K562 (cell line): ENCODE measurements around the gene IBA57. TPM values are rescaled to one million over a fixed set of nuclear protein-coding genes. Genes with fewer than 3 reads are reported as not detected.

ENCODE experiments used
- ATF1 ChIP-seq, 2 experiments: fragments of 450-650 bp in 1 of 2; IDR thresholded peaks; 2 replicates each; pipeline ENCODE4 v1.6.1; 2016; ENCODE audit warnings: missing compliant biosample characterization in 1 of 2, missing genetic modification characterization in 1 of 2
- CREB5 ChIP-seq: fragments of 250-450 bp; sonication (Bioruptor Pico); IDR thresholded peaks from 2 replicates; pipeline ENCODE4 v1.5.0; 2020; ENCODE audit warnings: mild to moderate bottlenecking
- SMARCE1 ChIP-seq: fragments of 450-650 bp; IDR thresholded peaks from 2 replicates; pipeline ENCODE4 v1.7.1; 2016; ENCODE audit warnings: mild to moderate bottlenecking
- ZBTB26 ChIP-seq: fragments of 450-650 bp; formaldehyde crosslinking; IDR thresholded peaks from 2 replicates; pipeline ENCODE4 v1.4.0; 2022; ENCODE audit warnings: missing genetic modification characterization
- ZNF124 ChIP-seq: sonication (generic); formaldehyde crosslinking; IDR thresholded peaks from 2 replicates; pipeline ENCODE4 v1.8.1; 2022; ENCODE audit warnings: missing genetic modification reagents
- ZNF263 ChIP-seq: sonication (generic); formaldehyde crosslinking; IDR thresholded peaks from 2 replicates; pipeline ENCODE4 v1.8.0; 2022; ENCODE audit warnings: mild to moderate bottlenecking, missing genetic modification reagents, borderline replicate concordance
- polyA plus RNA-seq, 8 experiments: library from polyadenylated mRNA; depleted of rRNA in 4 of 8; stranded (reverse) in 5 of 8; unstranded in 3 of 8; fragments of >200 nt; fragmentation: Nextera tagmentation in 2 of 8; fragmentation: Illumina TruSeq in 1 of 8; extraction: Ambion mirVana in 2 of 8; extraction: Trizol in 1 of 8; gene quantifications; 2 replicates each; pipeline versions ENCODE4 v1.2.1 to v1.2.3, GENCODE V29; 2011 to 2014; ENCODE audit warnings: inconsistent platforms in 1 of 8, missing spikeins in 1 of 8
- total RNA-seq, 7 experiments: library from RNA; depleted of rRNA in 6 of 7; stranded (reverse); fragments of >200 nt in 6 of 7; fragmentation: Illumina TruSeq in 2 of 7; extraction: Trizol in 2 of 7; gene quantifications; 2 replicates each; pipeline versions ENCODE4 v1.2.1 to v1.2.3, GENCODE V29; 2011 to 2021; ENCODE audit warnings: low replicate concordance in 1 of 7
- TF ChIP-seq, protein P1 (sequence below), 2 experiments: fragments of 450-650 bp in 1 of 2; sonication (generic) in 1 of 2; formaldehyde crosslinking in 1 of 2; IDR thresholded peaks; 2 replicates each; pipeline versions ENCODE4 v1.7.1 to v1.9.0; 2016 to 2022; ENCODE audit warnings: inconsistent platforms in 1 of 2, mild to moderate bottlenecking in 1 of 2, missing genetic modification reagents in 1 of 2
- TF ChIP-seq, protein P2 (sequence below): sonication (generic); formaldehyde crosslinking; IDR thresholded peaks from 2 replicates; pipeline ENCODE4 v1.8.0; 2022; ENCODE audit warnings: mild to moderate bottlenecking, missing genetic modification reagents

The IBA57 gene
- total and polyA plus RNA-seq, 9 of the 15 experiments (the other 6 are each of a cell fraction or from before 2014, with no cell fraction given): 0.77 to 15.5 (median 2.7) TPM

DNA sequence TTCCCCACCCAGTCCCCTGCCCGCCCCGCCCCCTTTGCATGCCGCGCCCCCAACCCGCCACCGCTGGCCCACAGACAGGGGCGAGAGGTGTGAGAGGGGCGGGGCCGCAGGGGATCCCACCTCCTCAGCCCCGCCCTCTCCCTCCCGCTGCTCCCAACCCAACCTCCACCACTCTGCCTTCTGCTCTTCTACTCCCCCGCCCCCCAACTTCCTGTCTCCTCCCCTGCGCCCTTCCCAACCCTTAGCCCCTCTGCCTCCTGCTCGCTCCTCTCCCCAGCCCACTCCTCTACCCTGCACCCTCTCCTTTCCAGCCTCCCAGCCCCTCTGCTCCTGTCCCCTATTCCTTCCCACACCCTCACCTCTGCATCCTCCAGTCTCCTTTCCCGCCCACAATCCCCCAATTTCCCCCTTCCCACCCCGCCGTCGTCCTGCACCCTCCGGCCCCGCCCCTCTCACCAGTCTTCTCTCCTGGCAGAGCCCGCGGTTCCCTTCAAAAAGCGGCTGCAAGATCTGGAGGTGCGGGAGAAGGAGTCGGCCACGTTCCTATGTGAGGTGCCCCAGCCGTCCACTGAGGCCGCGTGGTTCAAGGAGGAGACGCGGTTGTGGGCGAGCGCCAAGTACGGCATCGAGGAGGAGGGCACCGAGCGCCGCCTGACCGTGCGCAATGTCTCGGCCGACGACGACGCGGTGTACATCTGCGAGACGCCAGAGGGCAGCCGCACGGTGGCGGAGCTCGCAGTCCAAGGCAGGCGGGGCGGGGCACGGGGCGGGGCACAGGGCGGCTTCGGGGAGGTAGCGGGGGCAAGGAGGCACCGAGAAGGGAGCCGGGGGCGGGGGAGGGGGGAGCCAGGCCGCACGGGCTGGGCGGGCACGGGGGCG, 47.6 kb downstream of the IBA57 start (continued):
- TF ChIP-seq, protein P1, sequence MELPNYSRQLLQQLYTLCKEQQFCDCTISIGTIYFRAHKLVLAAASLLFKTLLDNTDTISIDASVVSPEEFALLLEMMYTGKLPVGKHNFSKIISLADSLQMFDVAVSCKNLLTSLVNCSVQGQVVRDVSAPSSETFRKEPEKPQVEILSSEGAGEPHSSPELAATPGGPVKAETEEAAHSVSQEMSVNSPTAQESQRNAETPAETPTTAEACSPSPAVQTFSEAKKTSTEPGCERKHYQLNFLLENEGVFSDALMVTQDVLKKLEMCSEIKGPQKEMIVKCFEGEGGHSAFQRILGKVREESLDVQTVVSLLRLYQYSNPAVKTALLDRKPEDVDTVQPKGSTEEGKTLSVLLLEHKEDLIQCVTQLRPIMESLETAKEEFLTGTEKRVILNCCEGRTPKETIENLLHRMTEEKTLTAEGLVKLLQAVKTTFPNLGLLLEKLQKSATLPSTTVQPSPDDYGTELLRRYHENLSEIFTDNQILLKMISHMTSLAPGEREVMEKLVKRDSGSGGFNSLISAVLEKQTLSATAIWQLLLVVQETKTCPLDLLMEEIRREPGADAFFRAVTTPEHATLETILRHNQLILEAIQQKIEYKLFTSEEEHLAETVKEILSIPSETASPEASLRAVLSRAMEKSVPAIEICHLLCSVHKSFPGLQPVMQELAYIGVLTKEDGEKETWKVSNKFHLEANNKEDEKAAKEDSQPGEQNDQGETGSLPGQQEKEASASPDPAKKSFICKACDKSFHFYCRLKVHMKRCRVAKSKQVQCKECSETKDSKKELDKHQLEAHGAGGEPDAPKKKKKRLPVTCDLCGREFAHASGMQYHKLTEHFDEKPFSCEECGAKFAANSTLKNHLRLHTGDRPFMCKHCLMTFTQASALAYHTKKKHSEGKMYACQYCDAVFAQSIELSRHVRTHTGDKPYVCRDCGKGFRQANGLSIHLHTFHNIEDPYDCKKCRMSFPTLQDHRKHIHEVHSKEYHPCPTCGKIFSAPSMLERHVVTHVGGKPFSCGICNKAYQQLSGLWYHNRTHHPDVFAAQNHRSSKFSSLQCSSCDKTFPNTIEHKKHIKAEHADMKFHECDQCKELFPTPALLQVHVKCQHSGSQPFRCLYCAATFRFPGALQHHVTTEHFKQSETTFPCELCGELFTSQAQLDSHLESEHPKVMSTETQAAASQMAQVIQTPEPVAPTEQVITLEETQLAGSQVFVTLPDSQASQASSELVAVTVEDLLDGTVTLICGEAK (IDR thresholded peaks at IDR 0.05): peak; percentile 35
- TF ChIP-seq, protein P1 (CRISPR knock-in tag; IDR thresholded peaks at IDR 0.05): no peak
- TF ChIP-seq ZNF124 (CRISPR knock-in tag): no peak
- peak; percentile 46; the same call in 1 of the 2 replicates for TF ChIP-seq SMARCE1
- TF ChIP-seq ZNF263 (CRISPR knock-in tag): peak; percentile 33; the same call in 1 of the 2 replicates
- TF ChIP-seq, protein P2, sequence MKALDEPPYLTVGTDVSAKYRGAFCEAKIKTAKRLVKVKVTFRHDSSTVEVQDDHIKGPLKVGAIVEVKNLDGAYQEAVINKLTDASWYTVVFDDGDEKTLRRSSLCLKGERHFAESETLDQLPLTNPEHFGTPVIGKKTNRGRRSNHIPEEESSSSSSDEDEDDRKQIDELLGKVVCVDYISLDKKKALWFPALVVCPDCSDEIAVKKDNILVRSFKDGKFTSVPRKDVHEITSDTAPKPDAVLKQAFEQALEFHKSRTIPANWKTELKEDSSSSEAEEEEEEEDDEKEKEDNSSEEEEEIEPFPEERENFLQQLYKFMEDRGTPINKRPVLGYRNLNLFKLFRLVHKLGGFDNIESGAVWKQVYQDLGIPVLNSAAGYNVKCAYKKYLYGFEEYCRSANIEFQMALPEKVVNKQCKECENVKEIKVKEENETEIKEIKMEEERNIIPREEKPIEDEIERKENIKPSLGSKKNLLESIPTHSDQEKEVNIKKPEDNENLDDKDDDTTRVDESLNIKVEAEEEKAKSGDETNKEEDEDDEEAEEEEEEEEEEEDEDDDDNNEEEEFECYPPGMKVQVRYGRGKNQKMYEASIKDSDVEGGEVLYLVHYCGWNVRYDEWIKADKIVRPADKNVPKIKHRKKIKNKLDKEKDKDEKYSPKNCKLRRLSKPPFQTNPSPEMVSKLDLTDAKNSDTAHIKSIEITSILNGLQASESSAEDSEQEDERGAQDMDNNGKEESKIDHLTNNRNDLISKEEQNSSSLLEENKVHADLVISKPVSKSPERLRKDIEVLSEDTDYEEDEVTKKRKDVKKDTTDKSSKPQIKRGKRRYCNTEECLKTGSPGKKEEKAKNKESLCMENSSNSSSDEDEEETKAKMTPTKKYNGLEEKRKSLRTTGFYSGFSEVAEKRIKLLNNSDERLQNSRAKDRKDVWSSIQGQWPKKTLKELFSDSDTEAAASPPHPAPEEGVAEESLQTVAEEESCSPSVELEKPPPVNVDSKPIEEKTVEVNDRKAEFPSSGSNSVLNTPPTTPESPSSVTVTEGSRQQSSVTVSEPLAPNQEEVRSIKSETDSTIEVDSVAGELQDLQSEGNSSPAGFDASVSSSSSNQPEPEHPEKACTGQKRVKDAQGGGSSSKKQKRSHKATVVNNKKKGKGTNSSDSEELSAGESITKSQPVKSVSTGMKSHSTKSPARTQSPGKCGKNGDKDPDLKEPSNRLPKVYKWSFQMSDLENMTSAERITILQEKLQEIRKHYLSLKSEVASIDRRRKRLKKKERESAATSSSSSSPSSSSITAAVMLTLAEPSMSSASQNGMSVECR (CRISPR knock-in tag): no peak
- TF ChIP-seq ATF1 (CRISPR knock-in tag; IDR thresholded peaks at IDR 0.05): peak; percentile 75
- TF ChIP-seq ATF1 (tag; IDR thresholded peaks at IDR 0.05): peak; percentile 58
- TF ChIP-seq ZBTB26 (CRISPR knock-in tag): no peak
- TF ChIP-seq CREB5 (CRISPR knock-in tag): no peak
